HepG2 (cell line): ENCODE results near the gene FKBP5. TPM values are rescaled to one million over a fixed set of nuclear protein-coding genes. Genes with fewer than 3 reads are reported as not detected.

ENCODE experiments used
- ADNP ChIP-seq: sonication (generic); formaldehyde crosslinking; IDR thresholded peaks from 2 replicates; pipeline ENCODE4 v1.4.0; 2020; ENCODE audit warnings: missing genetic modification reagents
- AGO1 ChIP-seq: fragments of 200-400 bp; formaldehyde crosslinking; IDR thresholded peaks from 2 replicates; pipeline ENCODE4 v1.6.1; 2017; ENCODE audit warnings: mild to moderate bottlenecking, low read depth, low read length, moderate library complexity; ENCODE audit not compliant: poor library complexity, severe bottlenecking
- BRD4 ChIP-seq: sonication (generic); formaldehyde crosslinking; IDR thresholded peaks from 2 replicates; pipeline ENCODE4 v1.4.0; 2020; ENCODE audit warnings: missing genetic modification reagents
- CREBL2 ChIP-seq: sonication (generic); formaldehyde crosslinking; IDR thresholded peaks from 2 replicates; pipeline ENCODE4 v1.8.1; 2023; ENCODE audit warnings: missing genetic modification reagents, mild to moderate bottlenecking, borderline replicate concordance
- DMAP1 ChIP-seq: IDR thresholded peaks from 2 replicates; pipeline ENCODE4 v1.6.1; 2016
- DZIP1 ChIP-seq: sonication (generic); formaldehyde crosslinking; IDR thresholded peaks from 2 replicates; pipeline ENCODE4 v1.5.0; 2020; ENCODE audit warnings: mild to moderate bottlenecking, missing genetic modification reagents
- FIP1L1 ChIP-seq: fragments of 200-400 bp; formaldehyde crosslinking; IDR thresholded peaks from 2 replicates; pipeline ENCODE4 v1.6.1; 2018; ENCODE audit warnings: low read depth, mild to moderate bottlenecking, low read length, moderate library complexity, borderline replicate concordance; ENCODE audit not compliant: insufficient read depth
- GTF3A ChIP-seq: sonication (generic); formaldehyde crosslinking; conservative IDR thresholded peaks from 2 replicates; pipeline ENCODE4 v1.4.0; 2020; ENCODE audit warnings: mild to moderate bottlenecking, missing genetic modification reagents
- KLF13 ChIP-seq: sonication (generic); formaldehyde crosslinking; IDR thresholded peaks from 2 replicates; pipeline ENCODE4 v1.4.0; 2020; ENCODE audit warnings: mild to moderate bottlenecking, missing genetic modification reagents
- KMT2A ChIP-seq: sonication (generic); formaldehyde crosslinking; IDR thresholded peaks from 2 replicates; pipeline ENCODE4 v1.4.0; 2020; ENCODE audit warnings: missing genetic modification reagents
- MBNL3 ChIP-seq: fragments of 250-450 bp; sonication (Bioruptor Pico); conservative IDR thresholded peaks from 2 replicates; pipeline ENCODE4 v1.8.0; 2022; ENCODE audit warnings: mild to moderate bottlenecking, inconsistent platforms
- NR2F1 ChIP-seq, 2 experiments: fragments of 450-650 bp in 1 of 2; formaldehyde crosslinking in 1 of 2; IDR thresholded peaks; 2 replicates each; pipeline versions ENCODE4 v1.5.0 to v1.6.1; 2016 to 2020; ENCODE audit warnings: mild to moderate bottlenecking in 1 of 2, missing compliant biosample characterization in 1 of 2, missing genetic modification reagents in 1 of 2, moderate library complexity in 1 of 2
- RARA ChIP-seq: IDR thresholded peaks from 2 replicates; pipeline ENCODE4 v1.6.1; 2016; ENCODE audit warnings: missing genetic modification reagents, missing compliant biosample characterization
- SIN3B ChIP-seq: fragments of 150-350 bp; IDR thresholded peaks from 2 replicates; pipeline ENCODE4 v1.6.1; 2014; ENCODE audit warnings: low read length
- SP1 ChIP-seq, 2 experiments: fragments of 450-650 bp in 1 of 2; sonication (generic) in 1 of 2; formaldehyde crosslinking in 1 of 2; IDR thresholded peaks; 2 replicates each; pipeline versions ENCODE4 v1.4.0 to v1.6.1; 2016 to 2020; ENCODE audit warnings: missing genetic modification reagents in 1 of 2
- TFE3 ChIP-seq: IDR thresholded peaks from 2 replicates; pipeline ENCODE4 v1.6.1; 2016
- ZNF337 ChIP-seq: sonication (generic); formaldehyde crosslinking; IDR thresholded peaks from 2 replicates; pipeline ENCODE4 v1.5.1; 2020; ENCODE audit warnings: missing genetic modification reagents, low read depth, mild to moderate bottlenecking, borderline replicate concordance
- ZNF382 ChIP-seq: sonication (generic); formaldehyde crosslinking; IDR thresholded peaks from 2 replicates; pipeline ENCODE4 v1.5.0; 2020; ENCODE audit warnings: missing genetic modification reagents, mild to moderate bottlenecking, borderline replicate concordance
- ZNF512B ChIP-seq: sonication (generic); formaldehyde crosslinking; IDR thresholded peaks from 2 replicates; pipeline ENCODE4 v1.5.1; 2020; ENCODE audit warnings: missing genetic modification reagents, mild to moderate bottlenecking, borderline replicate concordance
- ZNF776 ChIP-seq: sonication (generic); formaldehyde crosslinking; IDR thresholded peaks from 2 replicates; pipeline ENCODE4 v1.4.0; 2020; ENCODE audit warnings: mild to moderate bottlenecking, missing genetic modification reagents
- ZNF878 ChIP-seq: sonication (generic); formaldehyde crosslinking; IDR thresholded peaks from 2 replicates; pipeline ENCODE4 v1.8.1; 2023; ENCODE audit warnings: mild to moderate bottlenecking, missing genetic modification reagents, moderate library complexity
- polyA plus RNA-seq, 8 experiments: library from polyadenylated mRNA; depleted of rRNA in 3 of 8; stranded (reverse) in 7 of 8; unstranded in 1 of 8; fragments of >200 nt; fragmentation: Illumina TruSeq in 4 of 8; extraction: Trizol in 4 of 8; gene quantifications; 2 replicates each; pipeline versions ENCODE4 v1.2.1 to v1.2.3, GENCODE V29; 2011 to 2016; ENCODE audit warnings: low read depth in 4 of 8, missing spikeins in 1 of 8, mixed read lengths in 1 of 8; ENCODE audit not compliant: insufficient read depth in 1 of 8
- total RNA-seq, 5 experiments: library from RNA; depleted of rRNA; stranded (reverse); fragments of >200 nt; fragmentation: Illumina TruSeq; extraction: Trizol; gene quantifications; 2 replicates each; pipeline ENCODE4 v1.2.3, GENCODE V29; 2016; ENCODE audit warnings: low read depth in 1 of 5
- TF ChIP-seq, protein P1 (sequence below): sonication (generic); formaldehyde crosslinking; IDR thresholded peaks from 2 replicates; pipeline ENCODE4 v1.8.0; 2022; ENCODE audit warnings: mild to moderate bottlenecking, missing genetic modification reagents, moderate library complexity

The FKBP5 gene
- total and polyA plus RNA-seq, 2 of the 13 experiments (the other 11 are each of a cell fraction or from before 2014, with no cell fraction given): 8.0 to 17.4 TPM

DNA sequence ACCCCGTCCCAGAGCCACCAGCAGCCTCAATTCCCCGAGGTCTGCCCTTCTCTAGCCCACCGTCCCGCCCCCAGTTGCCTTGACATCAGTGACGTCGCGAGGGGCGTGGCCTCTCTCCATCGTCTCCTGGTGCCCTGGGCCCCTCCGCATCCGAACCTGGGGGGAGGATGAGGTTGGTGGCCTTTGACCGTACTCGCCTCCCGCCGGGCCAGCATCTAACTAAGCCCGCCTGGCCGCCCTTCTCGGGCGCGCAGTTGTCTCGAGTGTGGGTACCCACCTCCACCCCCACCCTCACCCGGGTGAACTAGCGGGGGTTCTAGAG, 42.7 kb upstream of the FKBP5 start (continued):
- TF ChIP-seq DMAP1: no peak
- no peak for TF ChIP-seq FIP1L1
- no peak for TF ChIP-seq ZNF337 (CRISPR knock-in tag)
- TF ChIP-seq TFE3 (CRISPR knock-in tag): no peak
- no peak for TF ChIP-seq ZNF382 (CRISPR knock-in tag)
- TF ChIP-seq GTF3A: no peak
- TF ChIP-seq ADNP: no peak
- TF ChIP-seq RARA (CRISPR knock-in tag): 0 out of 2 replicates have a peak, but pooled peaks have one; percentile 6
- TF ChIP-seq KMT2A (CRISPR knock-in tag): no peak
- TF ChIP-seq ZNF512B (CRISPR knock-in tag): no peak
- no peak for TF ChIP-seq SP1 (IDR thresholded peaks at IDR 0.05)
- TF ChIP-seq SP1 (CRISPR knock-in tag; IDR thresholded peaks at IDR 0.05): peak; percentile 95
- TF ChIP-seq, protein P1, sequence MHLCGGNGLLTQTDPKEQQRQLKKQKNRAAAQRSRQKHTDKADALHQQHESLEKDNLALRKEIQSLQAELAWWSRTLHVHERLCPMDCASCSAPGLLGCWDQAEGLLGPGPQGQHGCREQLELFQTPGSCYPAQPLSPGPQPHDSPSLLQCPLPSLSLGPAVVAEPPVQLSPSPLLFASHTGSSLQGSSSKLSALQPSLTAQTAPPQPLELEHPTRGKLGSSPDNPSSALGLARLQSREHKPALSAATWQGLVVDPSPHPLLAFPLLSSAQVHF: peak; percentile 26; the same call in 1 of the 2 replicates
- peak in 1 of 2 experiments; percentile 64; a peak in 3 of 4 replicates for TF ChIP-seq NR2F1 (CRISPR knock-in tag; IDR thresholded peaks at IDR 0.05)
- TF ChIP-seq KLF13 (CRISPR knock-in tag): no peak
- peak; percentile 65; the same call in 1 of the 2 replicates for TF ChIP-seq DZIP1 (CRISPR knock-in tag)
- TF ChIP-seq SIN3B: no peak; the same call in 1 of the 2 replicates
- no peak for TF ChIP-seq CREBL2 (CRISPR knock-in tag)
- no peak for TF ChIP-seq ZNF878 (CRISPR knock-in tag)
- no peak for TF ChIP-seq BRD4 (CRISPR knock-in tag)
- TF ChIP-seq MBNL3: no peak
- no peak for TF ChIP-seq ZNF776 (CRISPR knock-in tag)
- peak; percentile 78 for TF ChIP-seq AGO1
